Cortex of kidney (tissue), 1 donor: ENCODE measurements around the gene POU4F3.
"Not testable (repeated sequence)": the region's sequence is repeated elsewhere in the genome, so short reads cannot be mapped to it uniquely, and the experiment has no call there.

Source experiments
- DNase-seq: peaks from one replicate; lab custom pipeline; 2025; lab: John Stamatoyannopoulos, UW

POU4F3 gene

GRCh38 chr5:146338774-146339714 is at the start of gene POU4F3:
TSS of gene POU4F3 (plus strand) at chr5:146338839. CDS start at chr5:146339113, 274 bp downstream.
- DNase-seq: no peak

- no peak for DNase-seq
These were observed 48.3 kb upstream of the POU4F3 start for GRCh38 chr5:146290318-146290717.

GRCh38 chr5:146291421-146292074 is 47.1 kb upstream of the POU4F3 start:
- no peak for DNase-seq

- no peak for DNase-seq
These were observed 42.4 kb upstream of the POU4F3 start for GRCh38 chr5:146296245-146296644.

GRCh38 chr5:146298920-146299319 is 39.7 kb upstream of the POU4F3 start:
- DNase-seq: not testable (repeated sequence)

- DNase-seq: no peak
These were observed 37.0 kb upstream of the POU4F3 start for GRCh38 chr5:146301626-146302025.

GRCh38 chr5:146302406-146302805 is 36.2 kb upstream of the POU4F3 start:
- no peak for DNase-seq

- DNase-seq: no peak
These were observed 31.8 kb upstream of the POU4F3 start for GRCh38 chr5:146306838-146307237.

- DNase-seq: no peak
These were observed 30.8 kb upstream of the POU4F3 start for GRCh38 chr5:146307796-146308195.

GRCh38 chr5:146310540-146310939 is 28.1 kb upstream of the POU4F3 start:
- DNase-seq: no peak

GRCh38 chr5:146311278-146311677 is 27.4 kb upstream of the POU4F3 start:
- DNase-seq: no peak

GRCh38 chr5:146313027-146313426 is 25.6 kb upstream of the POU4F3 start:
- DNase-seq: no peak

GRCh38 chr5:146321571-146321970 is 17.1 kb upstream of the POU4F3 start:
- no peak for DNase-seq

GRCh38 chr5:146327257-146327870 is 11.3 kb upstream of the POU4F3 start:
- no peak for DNase-seq

- no peak for DNase-seq
These were observed 10.7 kb upstream of the POU4F3 start for GRCh38 chr5:146327989-146328388.

GRCh38 chr5:146329697-146330096 is 8.9 kb upstream of the POU4F3 start:
- DNase-seq: no peak

- DNase-seq: no peak
These were observed 7.2 kb upstream of the POU4F3 start for GRCh38 chr5:146331423-146331822.

GRCh38 chr5:146334074-146334533 is 4.5 kb upstream of the POU4F3 start:
- no peak for DNase-seq

- DNase-seq: no peak
These were observed 2.4 kb upstream of the POU4F3 start for GRCh38 chr5:146336197-146336596.

GRCh38 chr5:146337264-146337904 is 1.3 kb upstream of the POU4F3 start:
- no peak for DNase-seq

- no peak for DNase-seq
These were observed 711 bp upstream of the POU4F3 start for GRCh38 chr5:146337928-146338327.

- no peak for DNase-seq
These were observed 1.1 kb downstream of the POU4F3 start for GRCh38 chr5:146339715-146340259.
